ENCODE results near the gene GCGR.

DNA sequence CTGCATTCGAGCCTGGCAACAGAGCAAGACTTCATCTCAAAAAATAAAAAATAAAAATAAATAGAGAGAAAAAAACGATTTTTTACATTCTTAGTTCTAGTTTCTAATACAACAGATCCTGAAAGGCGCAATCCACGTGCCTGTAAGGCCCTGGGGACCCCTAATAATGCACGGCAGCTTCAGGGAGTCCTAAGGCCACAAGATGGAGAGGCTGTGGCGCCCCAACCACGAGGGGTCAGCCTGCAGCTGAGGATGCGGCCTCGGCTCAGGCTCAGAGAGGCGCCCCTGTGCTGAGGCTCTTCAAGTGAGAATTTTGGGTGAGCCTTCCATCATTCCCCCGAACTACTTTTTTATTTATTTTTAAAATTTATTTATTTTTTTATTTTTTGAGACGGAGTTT lies 45.5 kb downstream of the GCGR start:
- no peak for TF ChIP-seq EP300 (IDR thresholded peaks at IDR 0.05)
- TF ChIP-seq CHD2 (IDR thresholded peaks at IDR 0.05; ENCODE audit: low read length, partially characterized antibody), result no peak
